Caco-2 (cell line): Measurements from ENCODE around the gene DIPK2A. TPM values are rescaled to one million over a fixed set of nuclear protein-coding genes. Genes with fewer than 3 reads are reported as not detected.

Experiments used
- BruUV-seq: library from RNA; stranded (reverse); fragments of 400-500 nt; replicated peaks from 2 replicates; lab custom pipeline; 2021; lab: Mats Ljungman, UMichigan
- CTCF ChIA-PET: fragments of 300-600 bp; sonication (Branson Sonifier 250); formaldehyde crosslinking; loops from one replicate; lab custom pipeline; 2022; ENCODE audit warnings: antibody characterized with exemption; lab: Charles Lee
- POLR2A ChIA-PET: fragments of 300-600 bp; sonication (Branson Sonifier 250); formaldehyde crosslinking; loops from one replicate; lab custom pipeline; 2022; ENCODE audit warnings: antibody characterized with exemption; lab: Charles Lee
- DNase-seq, 2 experiments: peaks; one replicate each; pipeline versions ENCODE4 v3.0.0 to v3.0.0-alpha.2; 2020 to 2022
- H3K27me3 ChIP-seq: replicated peaks from 2 replicates; pipeline ENCODE4 v1.6.0; 2011; ENCODE audit warnings: low read length; ENCODE audit not compliant: control insufficient read depth, insufficient read depth
- H3K36me3 ChIP-seq: 2 replicates; pipeline ENCODE4 v1.5.1; 2011; ENCODE audit warnings: low read length; ENCODE audit not compliant: control insufficient read depth, insufficient read depth
- H3K4me1 ChIP-seq: fragments of 250-450 bp; sonication (Bioruptor Pico); 2 replicates; pipeline ENCODE4 v1.5.1; 2020; ENCODE audit warnings: mild to moderate bottlenecking
- H3K4me3 ChIP-seq: 2 replicates; pipeline ENCODE4 v1.5.1; 2011; ENCODE audit warnings: low read depth, mild to moderate bottlenecking, control low read depth, low read length
- H3K9me3 ChIP-seq: fragments of 250-450 bp; sonication (Bioruptor Pico); 2 replicates; pipeline ENCODE4 v1.5.1; 2020; ENCODE audit warnings: mild to moderate bottlenecking, moderate library complexity
- H3K27ac Mint-ChIP-seq: one replicate; pipeline ENCODE4 v1.8.0; 2022; ENCODE audit warnings: mixed read lengths; ENCODE audit not compliant: unreplicated experiment
- H3K27me3 Mint-ChIP-seq: one replicate; pipeline ENCODE4 v1.8.0; 2022; ENCODE audit warnings: mixed read lengths; ENCODE audit not compliant: insufficient read depth, unreplicated experiment
- H3K36me3 Mint-ChIP-seq: one replicate; pipeline ENCODE4 v1.8.0; 2022; ENCODE audit warnings: mild to moderate bottlenecking, mixed read lengths; ENCODE audit not compliant: insufficient read depth, unreplicated experiment
- H3K4me1 Mint-ChIP-seq: one replicate; pipeline ENCODE4 v1.8.0; 2022; ENCODE audit warnings: low read depth, mixed read lengths; ENCODE audit not compliant: unreplicated experiment
- H3K4me3 Mint-ChIP-seq: one replicate; pipeline ENCODE4 v1.8.0; 2022; ENCODE audit warnings: mild to moderate bottlenecking, moderate library complexity, mixed read lengths; ENCODE audit not compliant: unreplicated experiment
- H3K9me3 Mint-ChIP-seq: one replicate; pipeline ENCODE4 v1.8.0; 2022; ENCODE audit warnings: mixed read lengths; ENCODE audit not compliant: unreplicated experiment
- intact Hi-C: fragments of 100-400 bp; cut with micrococcal nuclease; formaldehyde crosslinking; loops from one replicate; pipeline ENCODE4 v1.10.0; 2022; ENCODE audit not compliant: unreplicated experiment
- total RNA-seq: library from RNA; stranded (reverse); gene quantifications from 2 replicates; pipeline ENCODE4 v1.2.3, GENCODE V29; 2022
- TF ChIP-seq, protein P1 (sequence below), 2 experiments: fragments of 200-600 bp in 1 of 2; IDR thresholded peaks; 1 replicate in 1 of 2; 2 replicates in 1 of 2; pipeline versions ENCODE4 v1.5.1 to v1.8.0; 2011 to 2022; ENCODE audit warnings: antibody characterized with exemption in 1 of 2, control low read depth in 1 of 2, inconsistent platforms in 1 of 2, low read depth in 1 of 2, low read length in 1 of 2, mild to moderate bottlenecking in 1 of 2, moderate library complexity in 1 of 2; ENCODE audit not compliant: insufficient read depth in 1 of 2, severe bottlenecking in 1 of 2, unreplicated experiment in 1 of 2

Gene DIPK2A
- total RNA-seq, 1 experiment from 2014 or later, result 29.0 TPM

DNA sequence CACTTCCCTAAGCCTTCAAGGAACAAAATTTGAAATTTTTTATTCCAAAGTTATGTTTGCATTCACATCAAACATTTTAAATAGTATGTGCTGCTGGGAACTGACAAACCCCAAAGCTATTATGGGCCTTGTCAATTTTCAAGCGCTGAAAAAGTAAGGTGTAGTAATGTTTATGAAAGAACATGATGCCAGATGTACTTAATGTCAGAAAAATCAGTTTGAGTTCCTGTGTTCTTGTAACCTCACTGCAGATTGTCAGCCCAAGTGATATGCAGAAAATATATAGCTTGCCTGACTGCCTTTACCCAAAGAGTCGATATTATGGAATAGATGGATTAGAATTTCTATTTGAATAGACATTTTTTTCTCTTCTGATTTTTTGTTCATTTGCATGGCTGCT is 20.8 kb upstream of the DIPK2A start:
- H3K9me3 Mint-ChIP-seq, result no peaks in the 10 kb centered on the region
- Histone ChIP-seq H3K4me3 (no peak overlapping the region), H3K4me1 (no peaks in the 10 kb centered on the region), H3K36me3 (no peaks in the 10 kb centered on the region), H3K27me3 (no peaks in the 10 kb centered on the region), H3K9me3 (no peaks in the 10 kb centered on the region)
- H3K36me3 Mint-ChIP-seq, result no peaks in the 10 kb centered on the region
- no peak overlapping the region for H3K27ac Mint-ChIP-seq
- ChIA-PET POLR2A (no interaction called here), CTCF (no interaction called here)
- no TSS peak for BruUV-seq
- DNase-seq, result no peak
- TF ChIP-seq, protein P1, sequence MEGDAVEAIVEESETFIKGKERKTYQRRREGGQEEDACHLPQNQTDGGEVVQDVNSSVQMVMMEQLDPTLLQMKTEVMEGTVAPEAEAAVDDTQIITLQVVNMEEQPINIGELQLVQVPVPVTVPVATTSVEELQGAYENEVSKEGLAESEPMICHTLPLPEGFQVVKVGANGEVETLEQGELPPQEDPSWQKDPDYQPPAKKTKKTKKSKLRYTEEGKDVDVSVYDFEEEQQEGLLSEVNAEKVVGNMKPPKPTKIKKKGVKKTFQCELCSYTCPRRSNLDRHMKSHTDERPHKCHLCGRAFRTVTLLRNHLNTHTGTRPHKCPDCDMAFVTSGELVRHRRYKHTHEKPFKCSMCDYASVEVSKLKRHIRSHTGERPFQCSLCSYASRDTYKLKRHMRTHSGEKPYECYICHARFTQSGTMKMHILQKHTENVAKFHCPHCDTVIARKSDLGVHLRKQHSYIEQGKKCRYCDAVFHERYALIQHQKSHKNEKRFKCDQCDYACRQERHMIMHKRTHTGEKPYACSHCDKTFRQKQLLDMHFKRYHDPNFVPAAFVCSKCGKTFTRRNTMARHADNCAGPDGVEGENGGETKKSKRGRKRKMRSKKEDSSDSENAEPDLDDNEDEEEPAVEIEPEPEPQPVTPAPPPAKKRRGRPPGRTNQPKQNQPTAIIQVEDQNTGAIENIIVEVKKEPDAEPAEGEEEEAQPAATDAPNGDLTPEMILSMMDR (IDR thresholded peaks at IDR 0.05; ENCODE audit: insufficient read depth in 1 of 2, low read depth in 1 of 2, low read length in 1 of 2, severe bottlenecking in 1 of 2, unreplicated experiment in 1 of 2), result no peak
- no peaks in the 10 kb centered on the region for H3K27me3 Mint-ChIP-seq
- intact Hi-C loops, result loop anchor here (1.0 kb wide), 4 partner anchors 54 to 819 kb away; no protein-coding TSS in a partner anchor
- no peak overlapping the region for H3K4me3 Mint-ChIP-seq
- H3K4me1 Mint-ChIP-seq, result peaks cover 3% of the 10 kb centered on the region

DNA sequence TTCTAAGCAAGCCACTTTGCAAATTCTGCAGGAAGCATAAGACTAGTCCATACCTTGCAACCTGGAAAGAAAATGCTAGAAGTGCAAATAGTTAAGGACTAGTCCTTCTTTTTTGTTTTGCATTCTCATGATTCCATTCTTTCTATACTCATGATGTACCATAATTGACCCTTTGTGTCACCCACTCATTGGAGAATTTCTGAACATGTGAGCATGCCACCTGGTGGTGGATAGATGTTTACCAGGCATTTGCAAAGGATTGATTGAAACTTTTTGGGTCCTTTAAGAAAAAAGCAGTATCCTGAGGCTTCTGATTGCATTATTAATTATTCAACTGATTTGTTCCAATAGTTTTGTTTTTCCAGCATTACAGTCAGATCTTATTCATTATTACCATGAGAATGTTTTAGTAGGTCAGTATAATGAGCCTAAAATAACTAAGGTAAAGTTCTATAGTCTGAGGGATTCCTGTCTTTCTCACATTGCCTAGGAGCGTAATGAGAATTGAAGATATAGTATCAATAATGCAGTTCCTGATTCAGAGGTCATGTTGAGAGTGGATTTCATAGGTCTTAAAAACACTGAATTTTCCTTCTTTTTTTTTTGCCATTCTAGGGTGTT is 20.2 kb upstream of the DIPK2A start:
- TF ChIP-seq, protein P1 (IDR thresholded peaks at IDR 0.05; ENCODE audit: insufficient read depth in 1 of 2, low read depth in 1 of 2, low read length in 1 of 2, severe bottlenecking in 1 of 2, unreplicated experiment in 1 of 2), result peak; percentile 70 to 76
- BruUV-seq, result no TSS peak
- Mint-ChIP-seq H3K9me3 (no peaks in the 10 kb centered on the region), H3K27me3 (no peaks in the 10 kb centered on the region), H3K4me1 (peaks cover 6% of the 10 kb centered on the region), H3K4me3 (no peak overlapping the region), H3K36me3 (no peaks in the 10 kb centered on the region), H3K27ac (no peak overlapping the region)
- H3K4me3 ChIP-seq, result no peak overlapping the region
- DNase-seq, result peak; percentile 36 to 47
- intact Hi-C loops, result loop anchor here (1.0 kb wide), 4 partner anchors 54 to 819 kb away; no protein-coding TSS in a partner anchor
- ChIA-PET CTCF (no interaction called here), POLR2A (no interaction called here)
- H3K9me3 ChIP-seq, result no peaks in the 10 kb centered on the region
- no peaks in the 10 kb centered on the region for H3K27me3 ChIP-seq
- H3K36me3 ChIP-seq, result no peaks in the 10 kb centered on the region
- H3K4me1 ChIP-seq, result no peaks in the 10 kb centered on the region

DNA sequence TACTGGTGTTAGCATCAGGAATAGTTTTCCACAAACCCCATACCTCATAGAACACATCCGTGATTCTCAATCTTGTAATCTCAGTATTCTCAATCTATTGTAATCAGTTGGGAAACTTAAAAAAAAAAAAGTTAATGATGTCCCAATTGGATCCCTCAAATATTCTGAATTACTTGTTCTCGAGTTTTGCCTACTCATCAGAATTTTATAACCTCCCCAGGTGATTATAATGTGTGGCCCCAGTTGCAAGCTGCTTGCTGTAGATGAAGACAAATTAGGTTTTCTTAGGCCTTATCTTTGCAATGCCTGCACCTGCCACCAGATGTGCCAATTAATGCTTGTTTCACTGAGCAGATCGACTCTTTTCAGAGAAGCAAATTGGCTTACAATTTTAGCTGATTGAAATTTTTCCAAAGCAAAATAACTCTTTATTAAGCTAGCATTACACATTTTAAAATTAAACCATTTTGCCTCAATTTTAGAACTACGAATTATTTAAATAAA is 19.0 kb upstream of the DIPK2A start:
- Mint-ChIP-seq H3K4me1 (peaks cover 6% of the 10 kb centered on the region), H3K9me3 (no peaks in the 10 kb centered on the region), H3K27me3 (no peaks in the 10 kb centered on the region), H3K27ac (no peak overlapping the region), H3K4me3 (no peak overlapping the region), H3K36me3 (no peaks in the 10 kb centered on the region)
- ChIA-PET POLR2A (no interaction called here), CTCF (no interaction called here)
- no peaks in the 10 kb centered on the region for H3K36me3 ChIP-seq
- intact Hi-C loops, result no loop called here
- H3K27me3 ChIP-seq, result no peaks in the 10 kb centered on the region
- TF ChIP-seq, protein P1 (IDR thresholded peaks at IDR 0.05; ENCODE audit: insufficient read depth in 1 of 2, low read depth in 1 of 2, low read length in 1 of 2, severe bottlenecking in 1 of 2, unreplicated experiment in 1 of 2), result no peak
- BruUV-seq, result no TSS peak
- H3K9me3 ChIP-seq, result no peaks in the 10 kb centered on the region
- no peaks in the 10 kb centered on the region for H3K4me1 ChIP-seq
- H3K4me3 ChIP-seq, result no peak overlapping the region
- no peak for DNase-seq
